Cerebellar cortex (tissue), 1 donor: Measurements from ENCODE around the gene GTF2A1L.

Experiments used
- DNase-seq: peaks from one replicate; pipeline ENCODE4 v3.0.0-alpha.2; 2015; ENCODE audit warnings: low spot score

GTF2A1L gene

GRCh38 chr2:48707466-48707865 lies 89.8 kb downstream of the GTF2A1L start:
- no peak for DNase-seq

GRCh38 chr2:48709096-48710034 lies 91.7 kb downstream of the GTF2A1L start:
- no peak for DNase-seq

GRCh38 chr2:48711343-48711742 lies 93.7 kb downstream of the GTF2A1L start:
- DNase-seq = no peak

- DNase-seq = no peak
These were observed 94.5 kb downstream of the GTF2A1L start for GRCh38 chr2:48712151-48712550.

- no peak for DNase-seq
These were observed 96.0 kb downstream of the GTF2A1L start for GRCh38 chr2:48713647-48714046.

GRCh38 chr2:48714245-48714644 lies 96.6 kb downstream of the GTF2A1L start:
- DNase-seq = no peak

- DNase-seq = no peak
These were observed 97.6 kb downstream of the GTF2A1L start for GRCh38 chr2:48715042-48715899.

GRCh38 chr2:48715956-48716355 lies 98.3 kb downstream of the GTF2A1L start:
- DNase-seq = no peak

GRCh38 chr2:48717846-48718245 lies 100.2 kb downstream of the GTF2A1L start:
- no peak for DNase-seq

- no peak for DNase-seq
These were observed 102.0 kb downstream of the GTF2A1L start for GRCh38 chr2:48719480-48720177.

GRCh38 chr2:48721158-48721557 lies 103.5 kb downstream of the GTF2A1L start:
- DNase-seq = no peak

GRCh38 chr2:48722391-48722790 lies 104.7 kb downstream of the GTF2A1L start:
- no peak for DNase-seq

- DNase-seq = no peak
These were observed 105.5 kb downstream of the GTF2A1L start for GRCh38 chr2:48723129-48723528.

GRCh38 chr2:48724278-48724677 lies 106.6 kb downstream of the GTF2A1L start:
- DNase-seq = no peak

- no peak for DNase-seq
These were observed 108.2 kb downstream of the GTF2A1L start for GRCh38 chr2:48725696-48726494.

- no peak for DNase-seq
These were observed 109.9 kb downstream of the GTF2A1L start for GRCh38 chr2:48727560-48727959.

- DNase-seq = peak; percentile 8
These were observed 110.6 kb downstream of the GTF2A1L start for GRCh38 chr2:48728295-48728694.

- DNase-seq = peak; percentile 36
These were observed 111.2 kb downstream of the GTF2A1L start for GRCh38 chr2:48728840-48729239.
